Ectodermal cell (in vitro differentiated cells): ENCODE data around the gene DCC.

Experiments used
- H3K27ac ChIP-seq: 2 replicates; pipeline ENCODE4 v1.7.0; 2013; ENCODE audit warnings: mild to moderate bottlenecking, low read depth, low read length; ENCODE audit not compliant: insufficient read depth, poor library complexity, severe bottlenecking
- H3K27me3 ChIP-seq: 2 replicates; pipeline ENCODE4 v1.7.0; 2013; ENCODE audit warnings: mild to moderate bottlenecking, low read length; ENCODE audit not compliant: insufficient read depth, control insufficient read depth, poor library complexity, severe bottlenecking
- H3K36me3 ChIP-seq: one replicate; pipeline ENCODE4 v1.7.0; 2013; ENCODE audit warnings: low read length; ENCODE audit not compliant: control insufficient read depth, insufficient read depth
- H3K4me1 ChIP-seq: one replicate; pipeline ENCODE4 v1.7.0; 2013; ENCODE audit warnings: low read length; ENCODE audit not compliant: control insufficient read depth, insufficient read depth
- H3K4me3 ChIP-seq: 2 replicates; pipeline ENCODE4 v1.7.0; 2013; ENCODE audit warnings: low read depth, low read length, control low read depth; ENCODE audit not compliant: insufficient read depth
- H3K9me3 ChIP-seq: 2 replicates; pipeline ENCODE4 v1.7.0; 2013; ENCODE audit warnings: mild to moderate bottlenecking, low read length, moderate library complexity; ENCODE audit not compliant: control insufficient read depth
- WGBS, 2 experiments: methylation state at CpG; one replicate each; pipeline ENCODE4 v1.1.7; 2013; ENCODE audit warnings: missing lambda C conversion rate in 2 of 2; 5-methylcytosine and 5-hydroxymethylcytosine counted together

Gene DCC

GRCh38 chr18:52898485-52899058 lies 558.6 kb downstream of the DCC start:
- H3K27me3 ChIP-seq, result no peaks in the 10 kb centered on the region
- H3K36me3 ChIP-seq, result no peaks in the 10 kb centered on the region
- H3K4me1 ChIP-seq, result no peaks in the 10 kb centered on the region
- WGBS, 2 experiments, result 70 to 76% methylated on average over 3 of the region's 3 CpGs
- no peaks in the 10 kb centered on the region for H3K9me3 ChIP-seq
- no peak overlapping the region for H3K4me3 ChIP-seq
- no peak overlapping the region for H3K27ac ChIP-seq

- WGBS, 2 experiments, result 73 to 90% methylated on average over 2 of the region's 3 CpGs
- Histone ChIP-seq H3K4me3 (no peak overlapping the region), H3K4me1 (no peaks in the 10 kb centered on the region), H3K27ac (no peak overlapping the region), H3K27me3 (no peaks in the 10 kb centered on the region), H3K36me3 (no peaks in the 10 kb centered on the region), H3K9me3 (no peaks in the 10 kb centered on the region)
Measured at GRCh38 chr18:52902188-52902587, 562.2 kb downstream of the DCC start.

- H3K27me3 ChIP-seq, result no peaks in the 10 kb centered on the region
- H3K9me3 ChIP-seq, result no peaks in the 10 kb centered on the region
- 29 to 34% methylated on average over 3 of the region's 3 CpGs for WGBS, 2 experiments
- H3K4me3 ChIP-seq, result no peak overlapping the region
- H3K27ac ChIP-seq, result no peak overlapping the region
- no peaks in the 10 kb centered on the region for H3K36me3 ChIP-seq
- no peaks in the 10 kb centered on the region for H3K4me1 ChIP-seq
Measured at GRCh38 chr18:52903857-52904256, 563.9 kb downstream of the DCC start.

GRCh38 chr18:52907543-52908308 lies 567.7 kb downstream of the DCC start:
- 91 to 93% methylated on average over 8 to 9 of the region's 9 CpGs for WGBS, 2 experiments
- H3K27ac ChIP-seq, result no peak overlapping the region
- H3K4me3 ChIP-seq, result no peak overlapping the region
- no peaks in the 10 kb centered on the region for H3K9me3 ChIP-seq
- H3K36me3 ChIP-seq, result no peaks in the 10 kb centered on the region
- H3K27me3 ChIP-seq, result no peaks in the 10 kb centered on the region
- no peaks in the 10 kb centered on the region for H3K4me1 ChIP-seq

- WGBS, 2 experiments, result 94 to 97% methylated on average over 3 of the region's 3 CpGs
- H3K9me3 ChIP-seq, result no peaks in the 10 kb centered on the region
- H3K27ac ChIP-seq, result no peak overlapping the region
- H3K27me3 ChIP-seq, result no peaks in the 10 kb centered on the region
- no peaks in the 10 kb centered on the region for H3K4me1 ChIP-seq
- no peak overlapping the region for H3K4me3 ChIP-seq
- H3K36me3 ChIP-seq, result no peaks in the 10 kb centered on the region
Measured at GRCh38 chr18:52914148-52914547, 574.2 kb downstream of the DCC start.

GRCh38 chr18:52920665-52921064 lies 580.7 kb downstream of the DCC start:
- Histone ChIP-seq H3K27ac (no peak overlapping the region), H3K36me3 (no peaks in the 10 kb centered on the region)
- no CpG with 5 or more reads among the region's 1 CpG for WGBS, 2 experiments

GRCh38 chr18:52933356-52933755 lies 593.4 kb downstream of the DCC start:
- H3K27ac ChIP-seq, result no peak overlapping the region
- H3K36me3 ChIP-seq, result no peaks in the 10 kb centered on the region
- no peak overlapping the region for H3K4me3 ChIP-seq
- no peaks in the 10 kb centered on the region for H3K27me3 ChIP-seq
- H3K9me3 ChIP-seq, result no peaks in the 10 kb centered on the region
- no peaks in the 10 kb centered on the region for H3K4me1 ChIP-seq
- 96 to 100% methylated on average over 2 of the region's 2 CpGs for WGBS, 2 experiments

More at GRCh38 chr18:52920665-52921064, 580.7 kb downstream of the DCC start:
- Histone ChIP-seq H3K4me1 (no peaks in the 10 kb centered on the region), H3K9me3 (no peaks in the 10 kb centered on the region), H3K27me3 (no peaks in the 10 kb centered on the region), H3K4me3 (no peak overlapping the region)

GRCh38 chr18:52936931-52937330 lies 596.9 kb downstream of the DCC start:
- Histone ChIP-seq H3K4me3 (no peak overlapping the region), H3K36me3 (no peaks in the 10 kb centered on the region), H3K27me3 (no peaks in the 10 kb centered on the region), H3K9me3 (no peaks in the 10 kb centered on the region), H3K27ac (no peak overlapping the region), H3K4me1 (no peaks in the 10 kb centered on the region)
- WGBS, 2 experiments, result 80% methylated on average over 1 of the region's 1 CpG; no CpG with 5 or more reads in 1 of the 2 experiments

- H3K27me3 ChIP-seq, result no peaks in the 10 kb centered on the region
- no peaks in the 10 kb centered on the region for H3K9me3 ChIP-seq
- no peaks in the 10 kb centered on the region for H3K4me1 ChIP-seq
- no peaks in the 10 kb centered on the region for H3K36me3 ChIP-seq
- 95% methylated on average over 6 of the region's 6 CpGs for WGBS, 2 experiments
- no peak overlapping the region for H3K4me3 ChIP-seq
- no peak overlapping the region for H3K27ac ChIP-seq
Measured at GRCh38 chr18:52937840-52938239, 597.8 kb downstream of the DCC start.

GRCh38 chr18:52945552-52945951 lies 605.6 kb downstream of the DCC start:
- H3K9me3 ChIP-seq, result no peaks in the 10 kb centered on the region
- H3K27me3 ChIP-seq, result no peaks in the 10 kb centered on the region
- H3K36me3 ChIP-seq, result no peaks in the 10 kb centered on the region
- H3K4me3 ChIP-seq, result no peak overlapping the region
- H3K27ac ChIP-seq, result no peak overlapping the region
- WGBS, 2 experiments, result 81 to 87% methylated on average over 2 of the region's 2 CpGs
- no peaks in the 10 kb centered on the region for H3K4me1 ChIP-seq
